MM.1S (cell line): ENCODE data around the gene PDE10A.

ENCODE experiments used
- DNase-seq: peaks from one replicate; pipeline ENCODE4 v3.0.0-alpha.2; 2015
- H2AFZ ChIP-seq: fragments of 300-600 bp; sonication (generic); 2 replicates; pipeline ENCODE4 v1.6.0; 2016; ENCODE audit warnings: antibody characterized with exemption, low read length
- H3F3A ChIP-seq: fragments of 300-600 bp; sonication (generic); 2 replicates; pipeline ENCODE4 v1.6.1; 2016; ENCODE audit warnings: mild to moderate bottlenecking, antibody characterized with exemption, low read length, moderate library complexity, mixed read lengths; ENCODE audit not compliant: insufficient read depth
- H3K27ac ChIP-seq: fragments of 300-600 bp; sonication (generic); 2 replicates; pipeline ENCODE4 v1.5.1; 2016; ENCODE audit warnings: mild to moderate bottlenecking, low read length
- H3K27me3 ChIP-seq: fragments of 300-600 bp; sonication (generic); replicated peaks from 2 replicates; pipeline ENCODE4 v1.6.0; 2016; ENCODE audit warnings: low read length; ENCODE audit not compliant: insufficient read depth
- H3K36me3 ChIP-seq: fragments of 300-600 bp; sonication (generic); replicated peaks from 2 replicates; pipeline ENCODE4 v1.6.1; 2016; ENCODE audit warnings: mild to moderate bottlenecking, low read length, mixed read lengths; ENCODE audit not compliant: insufficient read depth
- H3K4me1 ChIP-seq: fragments of 300-600 bp; sonication (generic); 2 replicates; pipeline ENCODE4 v1.6.1; 2016; ENCODE audit warnings: low read length, mixed read lengths
- H3K4me2 ChIP-seq: fragments of 300-600 bp; sonication (generic); 2 replicates; pipeline ENCODE4 v1.6.0; 2016; ENCODE audit warnings: low read depth, low read length
- H3K4me3 ChIP-seq: fragments of 300-600 bp; sonication (generic); 2 replicates; pipeline ENCODE4 v1.5.1; 2016; ENCODE audit warnings: low read length, mixed read lengths
- H3K79me2 ChIP-seq: fragments of 300-600 bp; sonication (generic); 2 replicates; pipeline ENCODE4 v1.6.1; 2016; ENCODE audit warnings: mixed run types, low read length, mixed read lengths
- H3K9ac ChIP-seq: fragments of 300-600 bp; sonication (generic); 2 replicates; pipeline ENCODE4 v1.6.1; 2016; ENCODE audit warnings: low read length, mixed read lengths
- H3K9me2 ChIP-seq: fragments of 300-600 bp; sonication (generic); replicated peaks from 2 replicates; pipeline ENCODE4 v1.6.1; 2016; ENCODE audit warnings: mild to moderate bottlenecking, low read length, mixed read lengths; ENCODE audit not compliant: insufficient read depth
- H3K9me3 ChIP-seq: fragments of 300-600 bp; sonication (generic); replicated peaks from 2 replicates; pipeline ENCODE4 v1.6.1; 2016; ENCODE audit warnings: mild to moderate bottlenecking, low read length, mixed read lengths; ENCODE audit not compliant: insufficient read depth
- H4K20me1 ChIP-seq: fragments of 300-600 bp; sonication (generic); 2 replicates; pipeline ENCODE4 v1.6.1; 2016; ENCODE audit warnings: mild to moderate bottlenecking, low read length, moderate library complexity, mixed read lengths; ENCODE audit not compliant: insufficient read depth
- EZH2 ChIP-seq: fragments of 300-600 bp; sonication (generic); optimal IDR thresholded peaks from 2 replicates; pipeline ENCODE3; 2017; ENCODE audit warnings: low read depth, mild to moderate bottlenecking, antibody characterized with exemption, low read length, mixed read lengths
- EZH2phosphoT487 ChIP-seq: fragments of 300-600 bp; sonication (generic); IDR thresholded peaks from 2 replicates; pipeline ENCODE4 v1.6.1; 2018; ENCODE audit warnings: antibody characterized with exemption, low read length
- TF ChIP-seq, protein P1 (sequence below): fragments of 300-600 bp; sonication (generic); IDR thresholded peaks from 2 replicates; pipeline ENCODE4 v1.5.1; 2016; ENCODE audit warnings: antibody characterized with exemption, low read length, mixed read lengths

Gene PDE10A

DNA sequence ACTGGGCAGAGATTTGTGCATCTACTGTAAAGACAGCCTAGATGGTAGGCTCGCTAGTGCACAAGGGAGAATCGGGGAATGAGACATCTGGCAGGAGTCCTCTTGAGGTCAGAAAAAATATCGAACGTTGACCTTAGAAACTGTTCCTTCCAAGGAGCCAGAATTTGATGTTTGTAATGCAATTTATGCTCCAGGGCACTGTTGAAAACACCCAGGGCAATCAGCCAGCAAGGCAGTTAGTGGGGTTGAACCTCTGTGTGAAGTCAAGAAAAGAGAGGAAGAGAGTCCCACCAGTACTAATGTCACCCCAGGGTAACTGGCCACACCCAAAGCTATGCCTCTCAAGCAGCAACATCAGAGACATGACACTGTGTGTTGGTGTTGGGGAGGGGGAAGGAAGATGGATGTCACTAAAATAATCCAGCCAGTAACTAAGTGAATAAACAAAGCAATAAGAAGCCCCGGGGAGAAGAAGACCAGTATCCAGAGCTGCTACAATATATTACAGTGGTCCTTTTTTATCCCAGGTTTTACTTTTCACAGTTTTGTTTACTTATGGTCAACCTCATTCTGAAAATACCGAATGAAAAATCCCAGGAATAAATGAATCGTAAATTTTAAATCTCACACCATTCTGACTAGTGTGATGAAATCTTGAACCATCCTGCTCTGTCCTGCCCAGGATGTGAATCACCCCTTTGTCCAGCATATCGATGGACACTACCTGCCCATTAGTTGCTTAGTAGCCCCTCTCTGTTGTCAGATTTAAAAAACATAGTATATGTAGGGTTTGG is 32.9 kb upstream of the PDE10A start:
- no peaks in the 10 kb centered on the region for H4K20me1 ChIP-seq
- no peak overlapping the region for H3K9ac ChIP-seq
- H3K4me1 ChIP-seq: no peaks in the 10 kb centered on the region
- no peak for DNase-seq
- no peaks in the 10 kb centered on the region for H3F3A ChIP-seq
- no peaks in the 10 kb centered on the region for H3K79me2 ChIP-seq
- H3K9me3 ChIP-seq: no peaks in the 10 kb centered on the region
- no peak overlapping the region for H3K4me2 ChIP-seq
- no peaks in the 10 kb centered on the region for H3K9me2 ChIP-seq
- H3K4me3 ChIP-seq: no peak overlapping the region
- no peak overlapping the region for H2AFZ ChIP-seq
- no peaks in the 10 kb centered on the region for H3K36me3 ChIP-seq
- TF ChIP-seq EZH2phosphoT487 (no peak), EZH2 (no peak)
- TF ChIP-seq, protein P1, sequence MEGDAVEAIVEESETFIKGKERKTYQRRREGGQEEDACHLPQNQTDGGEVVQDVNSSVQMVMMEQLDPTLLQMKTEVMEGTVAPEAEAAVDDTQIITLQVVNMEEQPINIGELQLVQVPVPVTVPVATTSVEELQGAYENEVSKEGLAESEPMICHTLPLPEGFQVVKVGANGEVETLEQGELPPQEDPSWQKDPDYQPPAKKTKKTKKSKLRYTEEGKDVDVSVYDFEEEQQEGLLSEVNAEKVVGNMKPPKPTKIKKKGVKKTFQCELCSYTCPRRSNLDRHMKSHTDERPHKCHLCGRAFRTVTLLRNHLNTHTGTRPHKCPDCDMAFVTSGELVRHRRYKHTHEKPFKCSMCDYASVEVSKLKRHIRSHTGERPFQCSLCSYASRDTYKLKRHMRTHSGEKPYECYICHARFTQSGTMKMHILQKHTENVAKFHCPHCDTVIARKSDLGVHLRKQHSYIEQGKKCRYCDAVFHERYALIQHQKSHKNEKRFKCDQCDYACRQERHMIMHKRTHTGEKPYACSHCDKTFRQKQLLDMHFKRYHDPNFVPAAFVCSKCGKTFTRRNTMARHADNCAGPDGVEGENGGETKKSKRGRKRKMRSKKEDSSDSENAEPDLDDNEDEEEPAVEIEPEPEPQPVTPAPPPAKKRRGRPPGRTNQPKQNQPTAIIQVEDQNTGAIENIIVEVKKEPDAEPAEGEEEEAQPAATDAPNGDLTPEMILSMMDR: no peak
- H3K27me3 ChIP-seq: no peaks in the 10 kb centered on the region
- no peak overlapping the region for H3K27ac ChIP-seq

DNA sequence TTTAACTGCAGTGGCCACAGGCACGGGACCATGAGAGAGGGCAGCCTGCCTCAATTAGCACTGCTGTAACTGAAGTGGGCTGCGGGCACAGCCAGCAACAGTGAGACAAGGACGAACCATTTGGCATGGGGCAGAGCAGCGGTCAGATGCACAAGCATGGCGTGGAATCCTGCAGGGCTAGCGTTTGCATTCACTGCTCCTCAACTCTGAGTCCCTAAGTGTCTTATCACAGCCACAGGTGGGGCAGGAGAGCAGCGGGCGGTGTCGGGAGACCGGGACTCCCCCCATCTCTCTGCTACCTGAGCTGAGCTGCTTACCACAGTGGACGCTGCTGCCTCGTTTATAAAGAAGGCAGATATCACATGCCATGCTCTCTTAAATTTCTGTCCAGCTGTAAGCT is 31.3 kb upstream of the PDE10A start:
- H3K79me2 ChIP-seq: no peaks in the 10 kb centered on the region
- H3K9me2 ChIP-seq: no peaks in the 10 kb centered on the region
- H3K27me3 ChIP-seq: no peaks in the 10 kb centered on the region
- DNase-seq: no peak
- H3F3A ChIP-seq: no peaks in the 10 kb centered on the region
- no peaks in the 10 kb centered on the region for H3K36me3 ChIP-seq
- no peak overlapping the region for H2AFZ ChIP-seq
- peak overlapping the region; percentile 21; the same call in 1 of the 2 replicates for H3K4me2 ChIP-seq
- no peak for TF ChIP-seq EZH2
- TF ChIP-seq EZH2phosphoT487: no peak
- H3K9ac ChIP-seq: no peak overlapping the region
- no peaks in the 10 kb centered on the region for H3K4me1 ChIP-seq
- H4K20me1 ChIP-seq: no peaks in the 10 kb centered on the region
- H3K27ac ChIP-seq: no peak overlapping the region
- H3K9me3 ChIP-seq: no peaks in the 10 kb centered on the region
- no peak overlapping the region for H3K4me3 ChIP-seq

DNA sequence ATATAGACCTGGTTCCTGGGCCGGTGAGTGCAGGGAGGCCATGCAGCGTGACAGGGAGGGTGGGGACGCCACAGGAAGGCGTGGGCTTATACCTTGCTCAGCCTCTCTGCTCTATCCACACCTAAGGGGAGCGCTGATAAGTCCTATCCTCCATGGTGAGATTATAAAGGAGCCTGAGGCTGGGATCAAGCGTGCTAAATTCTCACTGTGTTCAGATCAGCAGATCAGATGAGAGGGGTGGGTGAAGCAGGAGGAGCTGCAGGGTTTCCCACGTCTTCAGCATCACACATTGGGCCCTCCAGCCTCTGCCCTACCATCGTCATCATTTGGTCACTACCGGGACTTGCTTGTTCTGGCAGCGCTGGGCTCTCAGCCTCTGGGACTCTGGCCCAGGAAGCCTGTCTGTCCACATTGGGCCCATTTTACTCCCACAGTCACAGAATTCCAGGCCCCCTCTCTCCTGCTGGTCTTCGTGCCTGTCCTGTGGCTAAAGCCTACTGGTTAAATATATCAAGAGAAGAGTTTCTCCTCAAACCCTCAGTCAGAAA is 29.1 kb upstream of the PDE10A start:
- H2AFZ ChIP-seq: no peak overlapping the region
- no peak overlapping the region for H3K4me3 ChIP-seq
- no peaks in the 10 kb centered on the region for H3K79me2 ChIP-seq
- H4K20me1 ChIP-seq: no peaks in the 10 kb centered on the region
- no peaks in the 10 kb centered on the region for H3K9me3 ChIP-seq
- TF ChIP-seq, protein P1: no peak
- TF ChIP-seq EZH2 (no peak), EZH2phosphoT487 (no peak)
- H3K27ac ChIP-seq: no peak overlapping the region
- no peak overlapping the region for H3K9ac ChIP-seq
- no peaks in the 10 kb centered on the region for H3K4me1 ChIP-seq
- DNase-seq: no peak
- H3K4me2 ChIP-seq: no peak overlapping the region
- no peaks in the 10 kb centered on the region for H3K36me3 ChIP-seq
- no peaks in the 10 kb centered on the region for H3K9me2 ChIP-seq
- H3F3A ChIP-seq: no peaks in the 10 kb centered on the region
- H3K27me3 ChIP-seq: no peaks in the 10 kb centered on the region

DNA sequence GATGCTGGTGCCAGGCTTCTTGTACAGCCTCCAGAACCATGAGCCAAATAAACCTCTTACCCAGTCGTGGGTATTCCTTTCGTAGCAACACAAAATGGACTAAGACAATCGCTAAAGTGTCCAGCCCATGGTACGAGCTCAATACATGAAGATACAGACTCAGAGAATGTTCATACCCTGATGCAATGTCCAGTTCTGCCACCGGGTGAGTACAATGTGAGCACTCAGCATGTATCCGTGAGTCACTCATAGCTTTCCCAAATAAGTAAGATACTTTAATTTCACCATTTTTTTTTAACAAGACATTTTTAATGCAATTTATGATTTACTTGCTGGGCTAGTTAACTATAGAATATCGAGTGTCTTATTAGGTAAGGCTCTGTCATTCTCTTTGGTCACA is 26.7 kb upstream of the PDE10A start:
- TF ChIP-seq EZH2phosphoT487 (no peak), EZH2 (no peak)
- TF ChIP-seq, protein P1: no peak
- H3K79me2 ChIP-seq: no peaks in the 10 kb centered on the region
- H3K4me3 ChIP-seq: no peak overlapping the region
- no peak overlapping the region for H2AFZ ChIP-seq
- H3K4me1 ChIP-seq: no peaks in the 10 kb centered on the region
- DNase-seq: no peak
- H3K27me3 ChIP-seq: no peaks in the 10 kb centered on the region
- H3K9me3 ChIP-seq: no peaks in the 10 kb centered on the region
- no peaks in the 10 kb centered on the region for H3K36me3 ChIP-seq
- no peaks in the 10 kb centered on the region for H4K20me1 ChIP-seq
- H3F3A ChIP-seq: no peaks in the 10 kb centered on the region
- no peak overlapping the region for H3K9ac ChIP-seq
- H3K9me2 ChIP-seq: no peaks in the 10 kb centered on the region
- H3K4me2 ChIP-seq: no peak overlapping the region
- no peak overlapping the region for H3K27ac ChIP-seq
